ENCODE measurements around the gene TTC9C.
"Not testable (repeated sequence)": the region's sequence is repeated elsewhere in the genome, so short reads cannot be mapped to it uniquely, and the experiment has no call there.

TTC9C gene, protein sequence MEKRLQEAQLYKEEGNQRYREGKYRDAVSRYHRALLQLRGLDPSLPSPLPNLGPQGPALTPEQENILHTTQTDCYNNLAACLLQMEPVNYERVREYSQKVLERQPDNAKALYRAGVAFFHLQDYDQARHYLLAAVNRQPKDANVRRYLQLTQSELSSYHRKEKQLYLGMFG

DNA sequence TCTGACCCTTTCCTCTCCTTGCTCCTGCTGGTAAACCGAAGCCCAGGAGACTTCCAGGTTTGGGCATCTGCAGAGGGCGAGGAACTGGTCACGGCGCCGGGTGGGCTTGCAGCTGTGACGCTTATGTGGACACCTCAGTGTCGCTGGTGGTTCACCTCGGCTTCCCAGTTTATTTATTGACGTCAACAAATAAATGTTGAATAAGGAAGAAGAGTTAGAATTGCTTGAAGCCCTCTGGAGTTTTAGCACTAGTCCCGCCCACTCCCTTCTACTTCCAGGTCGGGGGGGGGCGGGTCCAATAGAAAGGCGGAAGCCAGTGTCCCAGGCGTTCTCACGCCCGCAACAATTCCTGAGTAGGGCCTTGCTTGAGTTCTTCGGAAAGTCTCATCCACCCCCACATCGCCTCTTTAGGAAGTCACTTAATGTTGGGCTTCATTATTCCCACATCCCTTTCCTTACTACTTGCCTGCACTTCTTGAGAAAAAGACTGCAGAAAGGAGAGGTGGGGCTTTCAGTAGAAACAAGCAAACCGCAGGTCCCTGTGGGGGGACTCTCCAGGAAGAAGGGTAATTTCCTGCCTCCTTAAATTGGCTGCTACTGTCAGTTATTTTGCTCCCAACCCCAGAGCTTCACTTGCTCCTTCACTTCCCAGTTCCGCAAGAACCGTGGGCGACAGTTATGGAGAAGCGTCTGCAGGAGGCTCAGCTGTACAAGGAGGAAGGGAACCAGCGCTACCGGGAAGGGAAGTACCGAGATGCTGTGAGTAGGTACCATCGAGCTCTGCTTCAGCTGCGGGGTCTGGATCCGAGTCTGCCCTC is at the start of gene TTC9C:
Gene TTC9C, plus strand, starts transcription at position 316 of the 818 bp plus-strand sequence. Its CDS starts 363 bp downstream, at position 679.
- Mint-ChIP-seq H3K27ac (peak within 1 kb of the TSS; percentile 98), H3K27me3 (ENCODE audit: low read depth) (peaks cover 3% of the 10 kb centered on the region), H3K4me1 (ENCODE audit: low read depth) (peaks cover 29% of the 10 kb centered on the region), H3K4me3 (peak within 1 kb of the TSS; percentile 99), H3K36me3 (ENCODE audit: low read depth) (peaks cover 46% of the 10 kb centered on the region), H3K9me3 (no peaks in the 10 kb centered on the region)
- DNase-seq (ENCODE audit: low spot score), result peak; percentile 81

DNA sequence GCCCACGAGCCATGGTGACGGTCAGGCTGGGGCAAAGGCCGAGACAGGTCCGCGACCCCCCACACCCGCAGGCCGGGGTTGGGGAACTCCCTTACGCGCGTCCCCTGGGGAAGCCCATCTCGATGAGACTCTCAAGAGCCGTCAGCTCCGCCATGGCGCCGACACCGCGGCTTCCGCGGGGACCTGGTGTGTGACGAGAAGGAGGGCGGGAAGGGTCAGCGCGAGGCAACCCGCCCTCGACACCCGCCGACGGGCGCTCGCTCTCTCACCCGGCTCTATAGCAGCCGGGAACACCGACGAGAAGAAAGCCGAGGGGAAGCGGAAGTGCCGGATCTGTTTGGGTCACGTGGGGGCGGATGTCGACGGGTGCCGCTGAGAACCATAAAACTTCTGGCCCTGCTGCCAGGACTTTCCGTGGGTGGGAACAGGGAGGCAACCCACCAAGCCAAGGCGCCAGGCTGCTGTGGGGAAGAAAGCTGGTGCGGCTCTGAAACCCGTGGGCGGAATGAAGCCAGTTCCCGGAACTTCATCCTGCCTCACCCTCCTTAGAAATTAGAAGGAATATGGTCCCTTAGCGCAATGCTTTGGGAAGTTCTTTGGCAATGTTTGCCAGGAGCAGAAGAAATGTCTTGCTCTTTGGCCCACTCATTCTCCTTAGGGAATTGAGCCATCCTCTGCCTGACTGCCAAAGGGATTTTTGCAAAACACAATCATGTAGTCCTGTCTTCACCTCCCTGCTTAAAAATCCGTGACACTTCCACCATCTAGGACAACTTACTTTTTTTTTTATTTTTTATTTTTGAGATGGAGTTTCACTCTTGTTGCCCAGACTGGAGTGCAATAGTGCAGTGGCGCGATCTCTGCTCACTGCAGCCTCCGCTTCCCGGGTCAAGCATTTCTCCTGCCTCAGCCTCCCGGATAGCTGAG is 49.3 kb upstream of the TTC9C start, which contains the start of gene UBXN1:
Gene UBXN1, minus strand, starts transcription at position 304 of the 927 bp plus-strand sequence. Its CDS starts 150 bp downstream, at position 154.
- Mint-ChIP-seq H3K36me3 (ENCODE audit: low read depth) (peaks cover 27% of the 10 kb centered on the region), H3K27ac (peak within 1 kb of the TSS; percentile 92), H3K27me3 (ENCODE audit: low read depth) (no peaks in the 10 kb centered on the region), H3K9me3 (no peaks in the 10 kb centered on the region), H3K4me1 (ENCODE audit: low read depth) (peaks cover 34% of the 10 kb centered on the region), H3K4me3 (peak within 1 kb of the TSS; percentile 93)
- DNase-seq (ENCODE audit: low spot score), result peak; percentile 86

DNA sequence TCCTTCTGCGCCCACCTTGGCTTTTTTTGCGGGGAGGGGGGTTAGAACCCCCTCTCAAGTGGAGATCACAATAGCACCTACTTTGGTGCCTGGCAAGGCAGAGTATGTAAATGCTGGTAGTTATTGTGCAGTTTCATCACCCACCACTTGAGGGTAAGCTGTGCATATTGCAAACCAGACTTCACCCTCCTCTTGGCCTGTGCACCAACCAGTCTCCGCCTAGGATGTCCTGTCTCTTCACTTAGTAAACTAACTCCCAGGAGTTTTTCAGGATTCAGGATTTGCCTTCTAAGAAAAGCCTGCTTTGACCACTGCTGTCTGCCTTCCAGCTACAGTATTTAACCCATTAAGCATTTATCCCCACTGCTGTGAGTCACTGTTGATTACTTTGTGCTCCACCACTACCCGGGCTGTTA is 47.5 kb upstream of the TTC9C start:
- H3K4me1 Mint-ChIP-seq (ENCODE audit: low read depth), result peaks cover 30% of the 10 kb centered on the region
- peak overlapping the region; percentile 64 for H3K4me3 Mint-ChIP-seq
- DNase-seq (ENCODE audit: low spot score), result peak; percentile 32
- H3K27ac Mint-ChIP-seq, result peak overlapping the region; percentile 80
- H3K9me3 Mint-ChIP-seq, result no peaks in the 10 kb centered on the region
- H3K36me3 Mint-ChIP-seq (ENCODE audit: low read depth), result peaks cover 20% of the 10 kb centered on the region
- no peaks in the 10 kb centered on the region for H3K27me3 Mint-ChIP-seq (ENCODE audit: low read depth)

DNA sequence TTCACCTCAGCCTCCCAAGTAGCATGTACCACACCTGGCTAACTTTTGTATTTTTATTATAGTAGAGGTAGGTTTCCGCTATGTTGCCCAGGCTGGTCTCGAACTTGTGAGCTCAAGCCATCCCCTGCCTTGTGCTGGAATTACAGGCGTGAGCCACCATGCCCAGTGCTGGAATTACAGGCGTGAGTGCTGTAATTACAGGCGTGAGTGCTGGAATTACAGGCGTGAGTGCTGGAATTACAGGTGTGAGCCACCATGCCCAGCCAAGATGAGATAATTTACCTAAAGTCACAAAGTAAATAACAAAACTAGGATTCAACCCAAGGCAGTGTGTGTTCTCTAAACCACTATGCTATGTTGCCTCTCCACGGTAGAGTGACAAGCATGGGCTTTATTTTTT is 45.8 kb upstream of the TTC9C start:
- no peaks in the 10 kb centered on the region for H3K9me3 Mint-ChIP-seq
- no peak overlapping the region for H3K27ac Mint-ChIP-seq
- H3K4me3 Mint-ChIP-seq, result no peak overlapping the region
- H3K27me3 Mint-ChIP-seq (ENCODE audit: low read depth), result peaks cover 5% of the 10 kb centered on the region
- DNase-seq (ENCODE audit: low spot score), result no peak
- peaks cover 8% of the 10 kb centered on the region for H3K36me3 Mint-ChIP-seq (ENCODE audit: low read depth)
- peaks cover 18% of the 10 kb centered on the region for H3K4me1 Mint-ChIP-seq (ENCODE audit: low read depth)

DNA sequence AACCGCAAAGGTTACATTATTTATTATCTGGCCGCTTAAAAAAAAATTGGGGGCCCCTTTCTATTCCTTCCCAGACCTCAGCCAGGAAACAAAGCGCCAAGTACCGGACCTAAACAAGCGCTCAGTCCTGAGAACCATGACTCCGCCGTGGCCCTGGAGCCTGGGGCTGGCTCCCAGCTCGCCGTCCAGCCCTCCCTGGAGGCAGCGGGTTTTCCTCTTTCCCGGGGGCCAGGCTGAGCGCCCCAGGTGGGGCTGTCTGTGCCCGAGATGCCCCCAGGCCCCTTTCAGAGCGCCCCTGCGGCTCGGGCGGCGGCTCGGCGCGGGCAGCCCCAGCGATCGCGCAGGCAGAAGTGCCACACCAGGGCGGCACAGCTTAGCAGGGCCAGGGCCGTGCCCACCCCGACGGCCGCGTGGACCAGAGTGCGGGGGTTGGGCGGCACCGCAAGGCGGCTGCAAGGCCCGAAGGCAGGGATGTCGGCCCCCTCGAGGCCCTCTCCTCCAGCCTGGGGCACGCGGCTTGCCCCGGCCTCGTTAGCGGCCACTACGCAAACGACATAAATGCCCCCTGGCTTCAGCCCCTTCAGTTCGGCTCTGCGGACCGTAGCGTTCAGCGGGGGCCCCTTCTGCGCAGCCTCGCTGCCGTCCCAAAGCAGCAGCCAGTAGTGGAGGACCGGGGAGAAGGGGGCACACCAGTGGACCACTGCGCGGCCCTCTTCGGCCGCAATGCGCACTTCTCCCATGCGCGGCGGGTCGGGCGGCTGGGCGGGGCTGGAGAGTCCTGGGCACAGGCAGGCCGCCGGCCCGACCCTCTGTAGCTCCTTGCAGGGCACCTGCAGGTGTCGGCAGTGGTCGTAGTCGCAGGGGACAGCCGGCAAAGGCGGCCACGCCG is 40.5 kb upstream of the TTC9C start:
- Mint-ChIP-seq H3K9me3 (no peaks in the 10 kb centered on the region), H3K4me1 (ENCODE audit: low read depth) (no peaks in the 10 kb centered on the region), H3K36me3 (ENCODE audit: low read depth) (peaks cover 14% of the 10 kb centered on the region), H3K27me3 (ENCODE audit: low read depth) (peaks cover 9% of the 10 kb centered on the region), H3K4me3 (no peak overlapping the region), H3K27ac (no peak overlapping the region)
- no peak for DNase-seq (ENCODE audit: low spot score)

DNA sequence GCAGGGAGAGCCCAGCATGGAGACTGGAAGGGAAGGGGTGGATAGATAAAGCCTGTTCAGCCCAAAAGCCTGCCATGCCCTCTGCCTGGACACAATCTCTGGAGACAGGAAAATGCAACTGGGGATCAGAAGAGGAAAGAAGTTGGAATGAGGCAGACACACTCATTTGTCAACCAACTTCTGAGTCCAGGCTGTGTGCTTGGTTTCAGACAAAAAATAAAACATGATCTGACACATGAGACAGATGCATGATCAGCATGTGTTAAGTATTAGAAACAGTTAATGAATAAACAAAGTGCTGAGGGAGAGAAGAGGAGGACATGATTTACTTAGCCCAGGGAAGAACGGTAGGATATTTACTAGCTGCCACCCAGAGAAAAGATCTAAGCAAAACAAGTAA is 39.8 kb upstream of the TTC9C start:
- no peak for DNase-seq (ENCODE audit: low spot score)
- Mint-ChIP-seq H3K4me3 (no peak overlapping the region), H3K27ac (no peak overlapping the region), H3K27me3 (ENCODE audit: low read depth) (peaks cover 9% of the 10 kb centered on the region), H3K36me3 (ENCODE audit: low read depth) (peaks cover 17% of the 10 kb centered on the region), H3K4me1 (ENCODE audit: low read depth) (no peaks in the 10 kb centered on the region), H3K9me3 (no peaks in the 10 kb centered on the region)

DNA sequence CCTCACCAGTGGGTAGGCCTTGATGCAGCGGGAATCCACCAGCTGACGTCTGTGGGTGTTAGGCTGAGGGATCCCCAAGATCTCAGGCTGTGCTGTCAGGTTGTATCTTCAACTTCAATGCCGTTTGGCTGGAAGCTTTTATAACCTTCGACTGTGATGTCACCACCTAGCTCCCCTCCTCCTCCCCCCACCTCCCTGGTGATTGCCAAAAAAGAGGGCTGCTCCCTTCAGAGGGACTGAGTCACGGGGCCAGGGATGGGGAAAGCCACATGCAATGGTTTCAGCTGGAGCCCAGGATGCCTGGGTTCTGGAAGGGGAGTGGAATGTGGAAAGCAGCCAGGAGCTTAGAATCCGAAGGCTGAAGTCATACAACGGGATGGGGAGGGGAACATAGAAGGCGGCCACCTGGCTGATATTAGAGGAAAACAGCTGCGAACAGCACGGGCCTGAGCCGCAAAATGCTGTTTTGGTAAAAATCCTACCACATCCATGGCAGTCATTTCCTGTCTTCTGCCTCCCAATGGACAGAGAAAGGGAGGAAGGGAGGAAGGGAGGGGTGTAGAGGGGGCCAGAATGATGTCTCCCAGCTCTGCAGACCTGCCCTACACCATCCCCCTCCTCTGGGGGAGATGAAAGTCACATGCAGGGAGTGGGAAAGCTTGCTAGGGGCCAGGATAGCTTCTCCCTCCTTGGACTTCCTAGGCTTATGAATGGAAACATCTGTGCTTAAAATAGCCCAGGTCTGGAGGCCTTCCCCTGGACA is 38.7 kb upstream of the TTC9C start, which contains the start of gene LRRN4CL:
Gene LRRN4CL, minus strand, starts transcription at position 110 of the 763 bp plus-strand sequence. CDS start 1,022 bp downstream, outside the sequence.
- peaks cover 9% of the 10 kb centered on the region for H3K27me3 Mint-ChIP-seq (ENCODE audit: low read depth)
- DNase-seq (ENCODE audit: low spot score), result no peak
- no peaks in the 10 kb centered on the region for H3K9me3 Mint-ChIP-seq
- H3K27ac Mint-ChIP-seq, result no peak within 1 kb of the TSS
- H3K4me3 Mint-ChIP-seq, result no peak within 1 kb of the TSS
- peaks cover under 1% of the 10 kb centered on the region for H3K4me1 Mint-ChIP-seq (ENCODE audit: low read depth)
- peaks cover 17% of the 10 kb centered on the region for H3K36me3 Mint-ChIP-seq (ENCODE audit: low read depth)

DNA sequence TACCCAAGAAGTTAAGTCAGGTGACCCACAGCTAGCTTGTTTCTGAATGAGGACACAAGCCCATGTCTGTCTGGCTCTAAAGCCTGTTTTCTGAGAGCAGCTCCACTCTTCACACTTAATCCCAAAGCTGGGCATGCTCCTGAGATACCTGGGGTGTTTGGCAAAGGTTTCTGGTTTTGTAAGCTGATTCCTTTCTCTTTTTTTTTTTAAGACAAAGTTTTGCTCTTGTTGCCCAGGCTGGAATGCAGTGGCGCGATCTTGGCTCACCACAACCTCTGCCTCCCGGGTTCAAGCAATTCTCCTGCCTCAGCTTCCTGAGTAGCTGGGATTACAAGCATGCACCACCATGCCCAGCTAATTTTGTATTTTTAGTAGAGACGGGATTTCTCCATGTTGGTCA is 34.7 kb upstream of the TTC9C start:
- H3K27ac Mint-ChIP-seq; H3K4me1 Mint-ChIP-seq (ENCODE audit: low read depth); H3K4me3 Mint-ChIP-seq; H3K27me3 Mint-ChIP-seq (ENCODE audit: low read depth); DNase-seq (ENCODE audit: low spot score); H3K9me3 Mint-ChIP-seq: not testable (repeated sequence)
- peaks cover 16% of the 10 kb centered on the region for H3K36me3 Mint-ChIP-seq (ENCODE audit: low read depth)

DNA sequence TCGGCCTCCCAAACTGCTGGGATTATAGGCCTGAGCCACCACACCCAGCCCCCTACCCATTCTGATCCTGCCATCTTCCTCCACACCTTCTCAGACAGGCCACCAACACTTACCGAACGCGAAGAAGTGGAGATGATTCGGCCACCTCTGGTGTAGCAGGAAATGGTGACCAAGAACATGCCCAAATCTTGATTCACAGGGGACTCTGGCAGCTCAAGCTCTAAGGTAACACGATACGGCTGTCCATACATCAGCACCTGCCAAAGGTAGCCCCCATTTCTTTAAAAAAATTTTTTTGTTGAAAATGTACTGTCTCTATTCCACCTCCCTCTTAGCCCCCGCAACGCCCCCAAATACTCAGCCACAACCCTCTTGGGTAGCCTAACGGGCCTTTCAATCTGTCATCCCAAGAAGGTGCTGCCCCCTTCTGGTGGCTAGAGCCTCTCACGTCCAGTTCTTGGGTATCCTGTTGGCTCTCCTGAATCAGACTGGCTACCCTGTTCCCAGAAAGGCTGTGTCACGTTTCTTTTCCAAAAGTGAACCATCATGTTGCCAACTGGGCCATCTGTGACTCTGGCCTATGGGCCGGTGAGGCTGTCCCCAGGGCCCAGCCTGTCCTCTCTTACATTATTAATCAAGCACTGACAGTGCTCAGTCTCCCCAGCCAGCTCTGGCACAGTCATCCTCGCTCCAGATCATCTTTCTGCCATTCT is 33.7 kb upstream of the TTC9C start:
- Mint-ChIP-seq H3K9me3 (no peaks in the 10 kb centered on the region), H3K4me3 (no peak overlapping the region), H3K27ac (peak overlapping the region; percentile 36), H3K36me3 (ENCODE audit: low read depth) (peaks cover 15% of the 10 kb centered on the region), H3K4me1 (ENCODE audit: low read depth) (peaks cover 5% of the 10 kb centered on the region), H3K27me3 (ENCODE audit: low read depth) (no peaks in the 10 kb centered on the region)
- peak; percentile 60 for DNase-seq (ENCODE audit: low spot score)

DNA sequence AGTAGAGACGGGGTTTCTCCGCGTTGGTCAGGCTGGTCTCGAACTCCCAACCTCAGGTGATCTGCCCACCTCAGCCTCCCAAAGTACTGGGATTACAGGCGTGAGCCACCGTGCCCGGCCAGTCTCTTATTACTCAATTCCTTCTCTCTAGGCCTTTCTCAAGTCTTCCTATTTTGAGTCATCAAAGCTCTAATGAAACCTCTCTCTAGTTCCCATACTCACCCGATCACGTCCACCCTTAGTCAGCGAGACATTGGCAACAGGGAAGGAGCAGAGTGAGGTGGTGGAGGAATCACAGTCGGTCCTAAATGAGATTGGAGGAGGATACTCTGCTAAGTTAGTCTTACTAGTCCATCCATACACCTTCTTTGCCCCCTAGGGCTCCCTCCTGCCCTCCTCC is 26.0 kb upstream of the TTC9C start:
- Mint-ChIP-seq H3K9me3 (no peaks in the 10 kb centered on the region), H3K4me1 (ENCODE audit: low read depth) (peaks cover 15% of the 10 kb centered on the region), H3K27me3 (ENCODE audit: low read depth) (no peaks in the 10 kb centered on the region), H3K4me3 (no peak overlapping the region), H3K27ac (no peak overlapping the region), H3K36me3 (ENCODE audit: low read depth) (peaks cover 14% of the 10 kb centered on the region)
- DNase-seq (ENCODE audit: low spot score), result no peak

DNA sequence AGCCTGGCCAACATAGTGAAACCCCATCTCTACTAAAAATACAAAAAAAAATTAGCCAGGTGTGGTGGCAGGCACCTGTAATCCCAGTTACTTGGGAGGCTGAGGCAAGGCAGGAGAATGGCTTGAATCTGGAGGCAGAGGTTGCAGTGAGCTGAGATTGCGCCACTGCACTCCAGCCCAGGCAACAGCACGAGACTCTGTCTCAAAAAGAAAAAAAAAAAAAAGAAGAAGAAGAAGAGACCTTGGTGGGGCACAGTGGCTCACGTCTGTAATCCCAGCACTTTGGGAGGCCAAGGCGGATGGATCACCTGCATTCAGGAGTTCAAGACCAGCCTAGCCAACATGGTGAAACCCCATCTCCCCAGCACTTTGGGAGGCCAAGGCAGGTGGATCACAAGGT is 24.4 kb upstream of the TTC9C start:
- not testable (repeated sequence) for DNase-seq (ENCODE audit: low spot score); H3K27ac Mint-ChIP-seq; H3K4me3 Mint-ChIP-seq; H3K27me3 Mint-ChIP-seq (ENCODE audit: low read depth); H3K9me3 Mint-ChIP-seq
- peaks cover 15% of the 10 kb centered on the region for H3K36me3 Mint-ChIP-seq (ENCODE audit: low read depth)
- peaks cover 25% of the 10 kb centered on the region for H3K4me1 Mint-ChIP-seq (ENCODE audit: low read depth)

DNA sequence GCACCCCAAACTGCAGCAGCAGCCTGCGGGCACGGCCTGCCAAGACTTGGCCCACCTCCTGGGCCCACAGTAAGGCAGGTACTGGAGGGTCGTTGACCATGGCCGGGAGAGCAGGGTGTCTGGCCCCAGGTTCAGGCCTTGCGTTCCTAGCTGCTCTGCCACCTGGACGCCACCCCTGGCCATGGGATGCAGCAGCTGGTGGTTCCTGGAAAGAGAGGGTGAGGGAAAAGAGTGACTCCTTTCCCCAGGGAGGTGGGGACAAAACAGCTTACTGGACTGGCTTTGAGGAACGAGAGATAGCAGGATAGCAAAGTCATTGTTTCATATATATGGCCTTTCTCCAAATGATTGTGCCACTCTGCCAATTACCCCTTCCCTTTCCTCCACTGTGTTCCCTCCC is 22.9 kb upstream of the TTC9C start:
- H3K4me1 Mint-ChIP-seq (ENCODE audit: low read depth), result peaks cover 37% of the 10 kb centered on the region
- H3K4me3 Mint-ChIP-seq, result peak overlapping the region; percentile 93
- no peaks in the 10 kb centered on the region for H3K27me3 Mint-ChIP-seq (ENCODE audit: low read depth)
- no peaks in the 10 kb centered on the region for H3K9me3 Mint-ChIP-seq
- peak overlapping the region; percentile 81 for H3K27ac Mint-ChIP-seq
- peaks cover 23% of the 10 kb centered on the region for H3K36me3 Mint-ChIP-seq (ENCODE audit: low read depth)
- DNase-seq (ENCODE audit: low spot score), result no peak

All from T-helper 2 cell treated with Interferon-gamma antibody and Interleukin-4, amounts not matched to agents 5 μg/mL and 100 μg/mL, for 36 hours (primary cell).